NB4 (cell line): ENCODE measurements around the gene USP46.

ENCODE experiments used
- DNase-seq: peaks from one replicate; pipeline ENCODE4 v3.0.0; 2010; ENCODE audit warnings: low read depth
- H3K4me3 ChIP-seq: one replicate; pipeline ENCODE4 v1.5.1; 2011; ENCODE audit warnings: mild to moderate bottlenecking, low read depth, low read length, moderate library complexity
- MYC ChIP-seq: IDR thresholded peaks from 2 replicates; pipeline ENCODE4 v1.6.1; 2011; ENCODE audit warnings: low read depth, low read length
- POLR2A ChIP-seq: IDR thresholded peaks from 2 replicates; pipeline ENCODE4 v1.6.1; 2011; ENCODE audit warnings: mild to moderate bottlenecking; ENCODE audit not compliant: insufficient read length; ENCODE audit errors: extremely low read depth
- TF ChIP-seq, protein P1 (sequence below): IDR thresholded peaks from 2 replicates; pipeline ENCODE4 v1.6.1; 2011; ENCODE audit warnings: low read depth, low read length
- TF ChIP-seq, protein P2 (sequence below): IDR thresholded peaks from one replicate; pipeline ENCODE4 v1.5.1; 2012; ENCODE audit warnings: low read depth, low read length

The USP46 gene, protein sequence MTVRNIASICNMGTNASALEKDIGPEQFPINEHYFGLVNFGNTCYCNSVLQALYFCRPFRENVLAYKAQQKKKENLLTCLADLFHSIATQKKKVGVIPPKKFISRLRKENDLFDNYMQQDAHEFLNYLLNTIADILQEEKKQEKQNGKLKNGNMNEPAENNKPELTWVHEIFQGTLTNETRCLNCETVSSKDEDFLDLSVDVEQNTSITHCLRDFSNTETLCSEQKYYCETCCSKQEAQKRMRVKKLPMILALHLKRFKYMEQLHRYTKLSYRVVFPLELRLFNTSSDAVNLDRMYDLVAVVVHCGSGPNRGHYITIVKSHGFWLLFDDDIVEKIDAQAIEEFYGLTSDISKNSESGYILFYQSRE

DNA sequence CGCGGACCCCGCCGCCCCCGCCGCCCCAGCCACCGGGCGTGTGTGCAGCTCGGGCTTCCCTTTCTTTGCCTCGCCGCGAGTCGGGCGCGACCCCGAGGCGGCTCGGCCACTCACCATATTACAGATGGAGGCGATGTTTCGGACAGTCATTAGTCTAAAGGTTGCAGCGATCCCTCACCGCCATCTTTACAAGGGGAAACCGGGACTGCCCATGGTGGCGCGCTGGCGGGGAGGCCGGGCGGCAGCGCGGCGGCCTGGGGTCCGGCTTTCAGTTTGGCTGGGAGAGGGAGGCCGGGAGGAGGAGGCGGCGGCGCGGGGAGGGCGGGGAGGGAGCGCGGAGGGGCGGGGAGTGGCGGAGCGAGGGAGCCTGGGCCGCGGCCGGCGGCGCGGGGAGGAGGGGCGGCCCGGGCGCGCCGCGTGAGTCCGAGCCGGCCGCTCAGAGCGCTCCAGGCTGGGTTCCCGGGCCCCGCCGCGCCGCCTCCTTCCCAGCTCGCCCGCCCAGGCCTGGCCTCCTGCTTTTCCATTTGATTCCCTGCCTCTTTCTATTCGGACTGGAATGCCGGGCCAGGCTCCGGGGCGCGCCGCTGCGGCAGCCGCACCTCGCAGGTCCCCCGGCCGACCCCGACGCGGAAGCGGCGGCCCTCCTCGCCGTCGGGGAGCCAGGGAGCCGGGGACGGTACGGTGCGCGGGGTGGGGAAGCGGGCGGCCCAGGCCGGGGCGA is at the start of gene USP46:
USP46 (minus strand) TSS at position 301 of the 721 bp plus-strand sequence; CDS start at position 150, 151 bp downstream.
- peak; percentile 59 for TF ChIP-seq POLR2A
- TF ChIP-seq, protein P1, sequence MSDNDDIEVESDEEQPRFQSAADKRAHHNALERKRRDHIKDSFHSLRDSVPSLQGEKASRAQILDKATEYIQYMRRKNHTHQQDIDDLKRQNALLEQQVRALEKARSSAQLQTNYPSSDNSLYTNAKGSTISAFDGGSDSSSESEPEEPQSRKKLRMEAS = no peak
- peak; percentile 84 for DNase-seq

DNA sequence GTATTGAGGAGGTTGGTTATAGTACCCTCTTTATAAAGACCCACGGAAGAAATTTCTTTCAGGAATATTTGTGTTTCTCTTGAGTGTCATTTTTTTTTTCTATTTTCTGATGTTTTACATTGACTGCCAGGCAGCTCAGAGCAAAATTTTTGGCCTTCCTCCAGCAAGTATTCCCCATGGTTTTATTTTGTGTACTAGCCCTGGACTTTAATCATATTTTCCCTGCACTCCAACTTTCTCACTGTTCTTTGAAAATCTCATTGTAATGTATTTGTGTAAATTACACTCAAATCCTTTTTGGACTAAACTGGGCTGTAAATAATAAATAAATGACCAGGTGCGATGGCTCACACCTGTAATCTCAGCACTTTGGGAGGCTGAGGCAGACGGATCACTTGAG is 45.6 kb upstream of the USP46 start:
- H3K4me3 ChIP-seq = no peak overlapping the region
- no peak for TF ChIP-seq MYC
- no peak for TF ChIP-seq POLR2A
- TF ChIP-seq, protein P1 = no peak
- TF ChIP-seq, protein P2, sequence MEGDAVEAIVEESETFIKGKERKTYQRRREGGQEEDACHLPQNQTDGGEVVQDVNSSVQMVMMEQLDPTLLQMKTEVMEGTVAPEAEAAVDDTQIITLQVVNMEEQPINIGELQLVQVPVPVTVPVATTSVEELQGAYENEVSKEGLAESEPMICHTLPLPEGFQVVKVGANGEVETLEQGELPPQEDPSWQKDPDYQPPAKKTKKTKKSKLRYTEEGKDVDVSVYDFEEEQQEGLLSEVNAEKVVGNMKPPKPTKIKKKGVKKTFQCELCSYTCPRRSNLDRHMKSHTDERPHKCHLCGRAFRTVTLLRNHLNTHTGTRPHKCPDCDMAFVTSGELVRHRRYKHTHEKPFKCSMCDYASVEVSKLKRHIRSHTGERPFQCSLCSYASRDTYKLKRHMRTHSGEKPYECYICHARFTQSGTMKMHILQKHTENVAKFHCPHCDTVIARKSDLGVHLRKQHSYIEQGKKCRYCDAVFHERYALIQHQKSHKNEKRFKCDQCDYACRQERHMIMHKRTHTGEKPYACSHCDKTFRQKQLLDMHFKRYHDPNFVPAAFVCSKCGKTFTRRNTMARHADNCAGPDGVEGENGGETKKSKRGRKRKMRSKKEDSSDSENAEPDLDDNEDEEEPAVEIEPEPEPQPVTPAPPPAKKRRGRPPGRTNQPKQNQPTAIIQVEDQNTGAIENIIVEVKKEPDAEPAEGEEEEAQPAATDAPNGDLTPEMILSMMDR = no peak
- no peak for DNase-seq

More for the DNA sequence above, at the start of gene USP46:
- peak within 1 kb of the TSS; percentile 76 for H3K4me3 ChIP-seq

DNA sequence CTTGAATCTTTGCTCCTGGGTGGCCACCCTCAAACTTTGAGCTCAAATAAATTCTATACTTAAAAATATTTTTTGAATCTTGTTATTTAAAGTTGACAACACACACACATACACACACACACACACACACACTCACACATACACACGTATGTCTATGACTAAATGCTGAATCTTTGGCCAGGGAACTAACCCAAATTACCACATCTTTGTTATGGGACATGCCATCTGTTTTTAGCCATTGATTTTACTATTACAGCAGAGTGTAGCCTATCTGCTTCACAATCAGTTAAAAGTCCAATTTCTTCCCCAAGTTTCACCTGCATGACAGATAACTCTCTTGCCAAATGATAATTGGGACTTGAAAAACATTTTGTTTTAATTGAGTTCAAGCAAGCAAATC is 45.0 kb upstream of the USP46 start:
- DNase-seq = no peak
- no peak overlapping the region for H3K4me3 ChIP-seq
- TF ChIP-seq, protein P1 = no peak
- no peak for TF ChIP-seq MYC
- no peak for TF ChIP-seq POLR2A
- TF ChIP-seq, protein P2 = no peak

DNA sequence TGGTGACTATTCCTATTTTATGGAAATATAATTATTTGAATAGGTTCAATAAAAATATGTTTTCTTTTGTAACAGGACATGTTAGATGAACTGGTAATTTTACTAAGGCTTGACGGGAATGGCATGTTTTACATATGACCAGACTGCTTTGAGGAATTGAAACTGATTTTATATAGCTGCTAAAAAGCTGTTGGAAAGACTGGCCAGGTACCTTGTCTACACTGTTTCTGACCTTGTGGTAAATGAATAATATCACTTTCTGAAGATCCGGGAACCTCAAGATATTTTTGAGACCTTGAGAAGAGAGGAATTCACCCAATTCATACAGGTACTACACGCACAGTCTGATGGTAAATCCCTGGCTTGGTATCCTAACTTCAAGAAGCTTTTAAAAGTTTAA is 42.1 kb upstream of the USP46 start:
- TF ChIP-seq, protein P1 = no peak
- TF ChIP-seq, protein P2 = no peak
- TF ChIP-seq POLR2A (no peak), MYC (no peak)
- no peak overlapping the region for H3K4me3 ChIP-seq
- DNase-seq = no peak

DNA sequence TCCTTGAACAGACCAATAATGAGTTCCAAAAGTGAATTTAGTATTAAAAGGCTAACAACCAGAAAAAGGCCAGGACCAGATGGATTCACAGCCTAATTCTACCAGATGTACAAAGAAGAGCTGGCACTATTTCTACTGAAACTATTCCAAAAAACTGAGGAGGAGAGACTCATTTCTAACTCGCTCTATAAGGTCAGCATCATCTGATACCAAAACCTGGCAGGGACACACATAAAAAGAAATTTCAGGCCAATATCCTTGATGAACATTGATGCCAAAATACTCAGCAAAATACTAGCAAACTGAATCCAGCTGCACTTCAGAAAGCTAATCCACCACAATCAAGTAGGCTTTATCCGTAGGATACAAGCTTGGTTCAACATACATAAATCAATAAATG is 35.8 kb upstream of the USP46 start:
- DNase-seq = no peak
- H3K4me3 ChIP-seq = no peak overlapping the region
- TF ChIP-seq, protein P2 = no peak
- TF ChIP-seq POLR2A (no peak), MYC (no peak)
- TF ChIP-seq, protein P1 = no peak

DNA sequence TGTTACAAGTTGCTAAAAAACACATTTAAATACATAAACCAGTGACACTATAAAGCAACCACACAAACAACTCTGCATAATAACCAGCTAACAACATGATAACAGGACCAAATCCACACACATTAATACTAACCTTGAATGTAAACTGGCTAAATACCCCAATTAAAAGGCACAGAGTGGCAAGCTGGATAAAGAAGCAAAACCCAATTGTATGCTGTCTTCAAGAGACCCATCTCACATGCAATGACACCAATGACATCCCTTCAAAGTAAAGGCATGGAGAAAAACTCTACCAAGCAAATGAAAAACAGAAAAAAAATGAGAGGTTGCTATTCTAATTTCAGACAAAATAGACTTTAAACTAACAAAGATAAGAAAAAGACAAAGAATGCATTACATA is 34.4 kb upstream of the USP46 start:
- TF ChIP-seq POLR2A (no peak), MYC (no peak)
- TF ChIP-seq, protein P2 = no peak
- TF ChIP-seq, protein P1 = no peak
- no peak overlapping the region for H3K4me3 ChIP-seq
- no peak for DNase-seq
